A549 (cell line): ENCODE measurements around the gene CLASP1. TPM values are rescaled to one million over a fixed set of nuclear protein-coding genes. Genes with fewer than 3 reads are reported as not detected.

ENCODE experiments used
- ATAC-seq, 2 experiments: fragments of 200-7000 bp in 1 of 2; fragments of >200 bp in 1 of 2; cut with Nextera tagmentation in 1 of 2; cut with Tn5 transposase in 1 of 2; 3 replicates each; pipeline versions ENCODE4 v1.8.0 to v1.9.1; 2018 to 2020; ENCODE audit warnings: mild to moderate bottlenecking in 1 of 2, moderate library complexity in 1 of 2
- CTCF ChIA-PET: fragments of 300-600 bp; sonication (Branson Sonifier 250); formaldehyde crosslinking; extraction: SDS; loops from one replicate; lab custom pipeline; 2021; ENCODE audit warnings: antibody characterized with exemption, inconsistent platforms; lab: Yijun Ruan, JAX
- POLR2A ChIA-PET: fragments of 350-600 bp; formaldehyde crosslinking; extraction: SDS; loops from one replicate; lab custom pipeline; 2021; ENCODE audit warnings: antibody characterized with exemption, inconsistent platforms; lab: Yijun Ruan, JAX
- DNase-seq, 2 experiments: peaks; one replicate each; pipeline versions ENCODE4 v3.0.0 to v3.0.0-alpha.2; 2011 to 2016; ENCODE audit warnings: low read depth in 1 of 2, low spot score in 1 of 2
- FAIRE-seq: peaks from 2 replicates; lab custom pipeline; 2011; peaks lifted over from hg19 to GRCh38; lab: Jason Lieb, UNC
- H3K27ac ChIP-seq, 2 experiments: fragments of >200 bp; sonication (Bioruptor Twin); formaldehyde crosslinking; 3 replicates each; pipeline ENCODE4 v1.5.1; 2016 to 2017
- H3K4me1 ChIP-seq: fragments of >200 bp; sonication (Bioruptor Twin); formaldehyde crosslinking; 3 replicates; pipeline ENCODE4 v1.6.1; 2016
- H3K4me2 ChIP-seq: fragments of >200 bp; sonication (Bioruptor Twin); formaldehyde crosslinking; 3 replicates; pipeline ENCODE4 v1.6.1; 2016
- H3K4me3 ChIP-seq: fragments of >200 bp; sonication (Bioruptor Twin); formaldehyde crosslinking; 3 replicates; pipeline ENCODE4 v1.5.1; 2016
- H3K9me3 ChIP-seq: fragments of >200 bp; sonication (Bioruptor Twin); formaldehyde crosslinking; 3 replicates; pipeline ENCODE4 v1.6.1; 2016
- ATOH8 ChIP-seq: fragments of 250-450 bp; sonication (Bioruptor Pico); IDR thresholded peaks from 2 replicates; pipeline ENCODE4 v1.5.0; 2020; ENCODE audit warnings: low read depth, mild to moderate bottlenecking, moderate library complexity
- BHLHE40 ChIP-seq: IDR thresholded peaks from 2 replicates; pipeline ENCODE4 v1.6.1; 2012; ENCODE audit warnings: low read depth, low read length, inconsistent platforms
- CBX2 ChIP-seq: fragments of 200-600 bp; sonication (generic); IDR thresholded peaks from 2 replicates; pipeline ENCODE4 v1.6.1; 2016; ENCODE audit warnings: low read depth, mild to moderate bottlenecking, borderline replicate concordance
- CBX8 ChIP-seq: fragments of 200-600 bp; sonication (generic); IDR thresholded peaks from 2 replicates; pipeline ENCODE4 v1.6.1; 2016
- CEBPB ChIP-seq, 2 experiments: fragments of >200 bp in 1 of 2; sonication (Bioruptor Twin) in 1 of 2; formaldehyde crosslinking in 1 of 2; IDR thresholded peaks; 2 replicates each; pipeline ENCODE4 v1.6.1; 2012 to 2016
- CHD2 ChIP-seq: fragments of 150-350 bp; IDR thresholded peaks from 2 replicates; pipeline ENCODE4 v1.6.1; 2014; ENCODE audit warnings: low read length; ENCODE audit not compliant: partially characterized antibody
- CHD4 ChIP-seq: fragments of 200-600 bp; sonication (generic); IDR thresholded peaks from 2 replicates; pipeline ENCODE4 v1.6.1; 2016; ENCODE audit warnings: antibody characterized with exemption, mild to moderate bottlenecking, borderline replicate concordance
- CTCF ChIP-seq: fragments of >200 bp; sonication (Bioruptor Twin); formaldehyde crosslinking; IDR thresholded peaks from 3 replicates; pipeline ENCODE4 v1.5.1; 2016
- EHF ChIP-seq: fragments of 250-450 bp; sonication (Bioruptor Pico); IDR thresholded peaks from 2 replicates; pipeline ENCODE4 v1.5.0; 2020; ENCODE audit warnings: mild to moderate bottlenecking
- FOSB ChIP-seq: fragments of 250-450 bp; sonication (Bioruptor Pico); IDR thresholded peaks from 2 replicates; pipeline ENCODE4 v1.5.0; 2020; ENCODE audit warnings: mild to moderate bottlenecking, moderate library complexity
- FOSL2 ChIP-seq, 2 experiments: fragments of 450-650 bp in 1 of 2; fragments of >200 bp in 1 of 2; sonication (Bioruptor Twin) in 1 of 2; formaldehyde crosslinking; IDR thresholded peaks; 2 replicates each; pipeline versions ENCODE4 v1.5.0 to v1.6.1; 2016 to 2020; ENCODE audit warnings: mild to moderate bottlenecking in 1 of 2, moderate library complexity in 1 of 2
- FOXS1 ChIP-seq: fragments of 250-450 bp; sonication (Bioruptor Pico); IDR thresholded peaks from 2 replicates; pipeline ENCODE4 v1.5.0; 2020; ENCODE audit warnings: mild to moderate bottlenecking, moderate library complexity
- HDAC2 ChIP-seq: fragments of 200-600 bp; sonication (generic); IDR thresholded peaks from 2 replicates; pipeline ENCODE4 v1.6.1; 2016
- HEYL ChIP-seq: fragments of 250-450 bp; sonication (Bioruptor Pico); IDR thresholded peaks from 2 replicates; pipeline ENCODE4 v1.8.0; 2021; ENCODE audit warnings: mild to moderate bottlenecking, moderate library complexity
- HOXA7 ChIP-seq: fragments of 250-450 bp; sonication (Bioruptor Pico); IDR thresholded peaks from 2 replicates; pipeline ENCODE4 v1.5.0; 2020; ENCODE audit warnings: mild to moderate bottlenecking, moderate library complexity
- HOXB5 ChIP-seq: fragments of 250-450 bp; sonication (Bioruptor Pico); IDR thresholded peaks from 2 replicates; pipeline ENCODE4 v1.5.0; 2020; ENCODE audit warnings: mild to moderate bottlenecking, moderate library complexity
- MAFK ChIP-seq: fragments of 450-650 bp; IDR thresholded peaks from 2 replicates; pipeline ENCODE4 v1.6.1; 2014; ENCODE audit not compliant: partially characterized antibody
- MAZ ChIP-seq: fragments of 150-350 bp; IDR thresholded peaks from 2 replicates; pipeline ENCODE4 v1.6.1; 2014; ENCODE audit warnings: antibody characterized with exemption, low read depth, low read length, borderline replicate concordance
- MYC ChIP-seq: IDR thresholded peaks from 2 replicates; pipeline ENCODE4 v1.6.1; 2012; ENCODE audit warnings: mild to moderate bottlenecking, inconsistent platforms, low read length, improper control_type of control experiment, borderline replicate concordance
- NFE2L2 ChIP-seq: fragments of 150-350 bp; conservative IDR thresholded peaks from 2 replicates; pipeline ENCODE4 v1.6.1; 2014; ENCODE audit warnings: low read length
- NR3C1 ChIP-seq: fragments of >200 bp; sonication (Bioruptor Twin); formaldehyde crosslinking; IDR thresholded peaks from 3 replicates; pipeline ENCODE4 v1.6.1; 2017
- PHF8 ChIP-seq: fragments of 200-600 bp; sonication (generic); IDR thresholded peaks from 2 replicates; pipeline ENCODE4 v1.6.1; 2016; ENCODE audit warnings: low read depth, mild to moderate bottlenecking, antibody characterized with exemption, moderate library complexity, borderline replicate concordance
- POLR2AphosphoS2 ChIP-seq: conservative IDR thresholded peaks from 2 replicates; pipeline ENCODE4 v1.6.1; 2012; ENCODE audit warnings: low read length, improper control_type of control experiment, inconsistent platforms
- RAD21 ChIP-seq, 2 experiments: fragments of >200 bp in 1 of 2; sonication (Bioruptor Twin) in 1 of 2; formaldehyde crosslinking in 1 of 2; IDR thresholded peaks in 1 of 2; conservative IDR thresholded peaks in 1 of 2; 2 replicates in 1 of 2; 3 replicates in 1 of 2; pipeline ENCODE4 v1.6.1; 2012 to 2018; ENCODE audit warnings: inconsistent platforms in 1 of 2
- RNF2 ChIP-seq: fragments of 200-600 bp; sonication (generic); IDR thresholded peaks from 2 replicates; pipeline ENCODE4 v1.6.1; 2016; ENCODE audit warnings: low read depth, mild to moderate bottlenecking, antibody characterized with exemption, moderate library complexity, borderline replicate concordance
- SREBF2 ChIP-seq: fragments of 450-650 bp; IDR thresholded peaks from 2 replicates; pipeline ENCODE4 v1.6.1; 2014; ENCODE audit warnings: mild to moderate bottlenecking, moderate library complexity
- TFCP2L1 ChIP-seq: fragments of 250-450 bp; sonication (Bioruptor Pico); IDR thresholded peaks from 2 replicates; pipeline ENCODE4 v1.5.0; 2021; ENCODE audit warnings: mild to moderate bottlenecking
- TP53 ChIP-seq: fragments of 250-450 bp; sonication (Bioruptor Pico); IDR thresholded peaks from 2 replicates; pipeline ENCODE4 v1.5.0; 2021; ENCODE audit warnings: mild to moderate bottlenecking, moderate library complexity
- ZFP36 ChIP-seq: fragments of 450-650 bp; IDR thresholded peaks from 2 replicates; pipeline ENCODE4 v1.6.1; 2014; ENCODE audit warnings: borderline replicate concordance; ENCODE audit not compliant: partially characterized antibody
- WGBS: methylation state at CpG from one replicate; pipeline ENCODE4 v1.1.6; 2017; ENCODE audit errors: missing lambda C conversion rate; 5-methylcytosine and 5-hydroxymethylcytosine counted together
- polyA plus RNA-seq, 4 experiments: library from polyadenylated mRNA; depleted of rRNA in 3 of 4; stranded (reverse); fragments of >200 nt; fragmentation: RNase III in 1 of 4; extraction: RNeasy Plus Mini Kit Qiagen cat#74134 plus additional on column Dnase treatment in 1 of 4; gene quantifications; 2 replicates in 3 of 4; 3 replicates in 1 of 4; pipeline ENCODE4 v1.2.3, GENCODE V29; 2011 to 2017
- TF ChIP-seq, protein P1 (sequence below): IDR thresholded peaks from 2 replicates; pipeline ENCODE4 v1.6.1; 2012
- TF ChIP-seq, protein P2 (sequence below): fragments of 450-650 bp; IDR thresholded peaks from 2 replicates; pipeline ENCODE4 v1.6.1; 2014; ENCODE audit warnings: antibody characterized with exemption

Gene CLASP1
- polyA plus RNA-seq, 2 of the 4 experiments (the other 2 are of a cell fraction): 11.7 to 15.8 TPM

DNA sequence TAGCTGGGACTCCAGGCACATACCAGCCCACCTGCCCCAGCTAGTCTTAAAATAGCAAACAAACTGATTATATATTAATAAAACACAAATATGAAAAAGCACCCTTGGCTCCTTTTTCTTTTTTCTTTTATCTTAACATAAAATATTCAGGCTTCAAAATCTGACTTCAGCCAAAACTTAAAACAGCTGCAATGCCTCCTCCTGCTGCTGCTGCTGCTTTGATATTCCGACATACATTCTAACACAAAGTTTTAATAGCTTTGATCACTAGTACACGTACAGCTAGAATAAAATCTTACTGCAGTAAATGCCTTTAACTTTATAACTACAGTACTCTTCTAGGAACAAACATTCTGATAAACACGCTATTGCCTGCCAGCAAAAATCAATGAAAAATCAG lies 190.0 kb downstream of the CLASP1 start:
- POLR2A ChIA-PET: no interaction called here
- Histone ChIP-seq H3K9me3 (no peaks in the 10 kb centered on the region), H3K4me2 (no peak overlapping the region), H3K27ac (no peak overlapping the region), H3K4me3 (no peak overlapping the region), H3K4me1 (no peaks in the 10 kb centered on the region)
- DNase-seq: no peak
- FAIRE-seq: no peak
- no peak for TF ChIP-seq TP53
- no peak for TF ChIP-seq MAZ
- no peak for TF ChIP-seq CTCF
- no peak for TF ChIP-seq PHF8
- TF ChIP-seq TFCP2L1: no peak
- TF ChIP-seq CHD4: no peak
- TF ChIP-seq MYC: no peak
- TF ChIP-seq ATOH8 (CRISPR knock-in tag): no peak
- no peak for TF ChIP-seq BHLHE40
- TF ChIP-seq POLR2AphosphoS2: no peak
- no peak for TF ChIP-seq RAD21 (conservative IDR thresholded peaks at IDR 0.05 in 1 of 2, IDR thresholded peaks at IDR 0.05 in 1 of 2)
- TF ChIP-seq, protein P1, sequence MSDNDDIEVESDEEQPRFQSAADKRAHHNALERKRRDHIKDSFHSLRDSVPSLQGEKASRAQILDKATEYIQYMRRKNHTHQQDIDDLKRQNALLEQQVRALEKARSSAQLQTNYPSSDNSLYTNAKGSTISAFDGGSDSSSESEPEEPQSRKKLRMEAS: no peak
- TF ChIP-seq FOXS1 (CRISPR knock-in tag): no peak
- TF ChIP-seq RNF2: no peak
- TF ChIP-seq HDAC2: no peak
- no peak for TF ChIP-seq ZFP36
- no peak for TF ChIP-seq SREBF2
- no peak for TF ChIP-seq CBX2
- no peak for ATAC-seq
- 92% methylated on average over 3 of the region's 3 CpGs for WGBS
- CTCF ChIA-PET: interaction anchor here (0.8 kb wide), 1 partner anchor 39 kb away, joined by 3 read pairs; no protein-coding TSS in a partner anchor

- ChIA-PET CTCF (no interaction called here), POLR2A (no interaction called here)
- Histone ChIP-seq H3K4me2 (no peak overlapping the region), H3K4me3 (no peak overlapping the region), H3K4me1 (no peaks in the 10 kb centered on the region), H3K27ac (no peak overlapping the region), H3K9me3 (no peaks in the 10 kb centered on the region)
- DNase-seq (no peak), ATAC-seq (no peak)
- WGBS: 97% methylated on average over 3 of the region's 3 CpGs
- TF ChIP-seq, protein P2, sequence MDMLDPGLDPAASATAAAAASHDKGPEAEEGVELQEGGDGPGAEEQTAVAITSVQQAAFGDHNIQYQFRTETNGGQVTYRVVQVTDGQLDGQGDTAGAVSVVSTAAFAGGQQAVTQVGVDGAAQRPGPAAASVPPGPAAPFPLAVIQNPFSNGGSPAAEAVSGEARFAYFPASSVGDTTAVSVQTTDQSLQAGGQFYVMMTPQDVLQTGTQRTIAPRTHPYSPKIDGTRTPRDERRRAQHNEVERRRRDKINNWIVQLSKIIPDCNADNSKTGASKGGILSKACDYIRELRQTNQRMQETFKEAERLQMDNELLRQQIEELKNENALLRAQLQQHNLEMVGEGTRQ: no peak
- TF ChIP-seq NR3C1 (no peak), CHD4 (no peak), FOSB (CRISPR knock-in tag) (no peak), CHD2 (no peak), CBX8 (no peak), CEBPB (IDR thresholded peaks at IDR 0.05) (no peak), EHF (no peak), MAFK (no peak), MAZ (no peak), NFE2L2 (no peak), TFCP2L1 (no peak), HOXB5 (CRISPR knock-in tag) (no peak), FOSL2 (IDR thresholded peaks at IDR 0.05) (no peak), FOSL2 (CRISPR knock-in tag; IDR thresholded peaks at IDR 0.05) (no peak), HOXA7 (no peak), HEYL (CRISPR knock-in tag) (no peak)
- TF ChIP-seq, all 56 proteins: peak for 0
- no peak for FAIRE-seq
These were observed 192.9 kb downstream of the CLASP1 start for GRCh38 chr2:121456325-121456724.
